ENCODE results near the gene RPA4. TPM values are rescaled to one million over a fixed set of nuclear protein-coding genes. Genes with fewer than 3 reads are reported as not detected.
"Not testable (repeated sequence)": the region's sequence is repeated elsewhere in the genome, so short reads cannot be mapped to it uniquely, and the experiment has no call there.

RPA4 gene
- total and polyA plus RNA-seq, 2 experiments from 2014 or later: 0.31 to 0.60 TPM

- Histone ChIP-seq H3K36me3 (no peaks in the 10 kb centered on the region), H3K27me3 (no peaks in the 10 kb centered on the region), H3K4me1 (ENCODE audit: low read depth) (peaks cover 7% of the 10 kb centered on the region), H3K9me3 (ENCODE audit: low read depth) (no peaks in the 10 kb centered on the region), H3K27ac (no peak overlapping the region), H3K4me3 (no peak overlapping the region)
- DNase-seq (ENCODE audit: low read depth in 1 of 2, low spot score in 1 of 2): no peak
- TF ChIP-seq CTCF (IDR thresholded peaks at IDR 0.05; ENCODE audit: low read depth, low read length): no peak
Observed at GRCh38 chrX:96841325-96841724, 42.4 kb upstream of the RPA4 start.

- H3K27me3 ChIP-seq; H3K27ac ChIP-seq; DNase-seq (ENCODE audit: low read depth in 1 of 2, low spot score in 1 of 2); H3K9me3 ChIP-seq (ENCODE audit: low read depth); H3K4me1 ChIP-seq (ENCODE audit: low read depth); H3K36me3 ChIP-seq; H3K4me3 ChIP-seq: not testable (repeated sequence)
Observed at GRCh38 chrX:96841866-96842265, 41.8 kb upstream of the RPA4 start.

GRCh38 chrX:96843566-96843965 lies 40.1 kb upstream of the RPA4 start:
- DNase-seq (ENCODE audit: low read depth in 1 of 2, low spot score in 1 of 2): peak; percentile 33 to 43
- no peaks in the 10 kb centered on the region for H3K36me3 ChIP-seq
- TF ChIP-seq CTCF (IDR thresholded peaks at IDR 0.05; ENCODE audit: low read depth, low read length): peak; percentile 35
- no peaks in the 10 kb centered on the region for H3K27me3 ChIP-seq
- no peak overlapping the region for H3K27ac ChIP-seq
- H3K4me3 ChIP-seq: no peak overlapping the region
- no peaks in the 10 kb centered on the region for H3K9me3 ChIP-seq (ENCODE audit: low read depth)
- peaks cover 7% of the 10 kb centered on the region for H3K4me1 ChIP-seq (ENCODE audit: low read depth)

GRCh38 chrX:96846841-96847240 lies 36.9 kb upstream of the RPA4 start:
- DNase-seq (ENCODE audit: low read depth in 1 of 2, low spot score in 1 of 2): no peak

GRCh38 chrX:96859422-96859821 lies 24.3 kb upstream of the RPA4 start:
- not testable (repeated sequence) for H3K9me3 ChIP-seq (ENCODE audit: low read depth); H3K4me3 ChIP-seq; H3K36me3 ChIP-seq; H3K27me3 ChIP-seq; H3K27ac ChIP-seq; DNase-seq (ENCODE audit: low read depth in 1 of 2, low spot score in 1 of 2)
- H3K4me1 ChIP-seq (ENCODE audit: low read depth): peaks cover 13% of the 10 kb centered on the region

More at GRCh38 chrX:96846841-96847240, 36.9 kb upstream of the RPA4 start:
- no peaks in the 10 kb centered on the region for H3K9me3 ChIP-seq (ENCODE audit: low read depth)
- no peak overlapping the region for H3K27ac ChIP-seq
- H3K4me3 ChIP-seq: no peak overlapping the region
- no peak for TF ChIP-seq CTCF (IDR thresholded peaks at IDR 0.05; ENCODE audit: low read depth, low read length)
- H3K27me3 ChIP-seq: no peaks in the 10 kb centered on the region
- no peaks in the 10 kb centered on the region for H3K36me3 ChIP-seq
- no peaks in the 10 kb centered on the region for H3K4me1 ChIP-seq (ENCODE audit: low read depth)

- no peak for TF ChIP-seq CTCF (IDR thresholded peaks at IDR 0.05; ENCODE audit: low read depth, low read length)
- Histone ChIP-seq H3K4me1 (ENCODE audit: low read depth) (peaks cover 8% of the 10 kb centered on the region), H3K4me3 (no peak overlapping the region), H3K9me3 (ENCODE audit: low read depth) (no peaks in the 10 kb centered on the region), H3K36me3 (no peaks in the 10 kb centered on the region), H3K27ac (no peak overlapping the region), H3K27me3 (no peaks in the 10 kb centered on the region)
- DNase-seq (ENCODE audit: low read depth in 1 of 2, low spot score in 1 of 2): no peak
Observed at GRCh38 chrX:96861218-96861617, 22.5 kb upstream of the RPA4 start.

GRCh38 chrX:96861661-96862060 lies 22.0 kb upstream of the RPA4 start:
- H3K27me3 ChIP-seq: no peaks in the 10 kb centered on the region
- H3K4me3 ChIP-seq: no peak overlapping the region
- H3K4me1 ChIP-seq (ENCODE audit: low read depth): peaks cover 4% of the 10 kb centered on the region
- no peaks in the 10 kb centered on the region for H3K36me3 ChIP-seq
- no peak for TF ChIP-seq CTCF (IDR thresholded peaks at IDR 0.05; ENCODE audit: low read depth, low read length)
- H3K9me3 ChIP-seq (ENCODE audit: low read depth): no peaks in the 10 kb centered on the region
- no peak for DNase-seq (ENCODE audit: low read depth in 1 of 2, low spot score in 1 of 2)
- no peak overlapping the region for H3K27ac ChIP-seq
